Measurements from ENCODE around the gene DELE1. TPM values are rescaled to one million over a fixed set of nuclear protein-coding genes. Genes with fewer than 3 reads are reported as not detected.

Gene DELE1
- total and polyA plus RNA-seq, 4 donors, result 23.2 to 49.0 (median 40.3) TPM

DNA sequence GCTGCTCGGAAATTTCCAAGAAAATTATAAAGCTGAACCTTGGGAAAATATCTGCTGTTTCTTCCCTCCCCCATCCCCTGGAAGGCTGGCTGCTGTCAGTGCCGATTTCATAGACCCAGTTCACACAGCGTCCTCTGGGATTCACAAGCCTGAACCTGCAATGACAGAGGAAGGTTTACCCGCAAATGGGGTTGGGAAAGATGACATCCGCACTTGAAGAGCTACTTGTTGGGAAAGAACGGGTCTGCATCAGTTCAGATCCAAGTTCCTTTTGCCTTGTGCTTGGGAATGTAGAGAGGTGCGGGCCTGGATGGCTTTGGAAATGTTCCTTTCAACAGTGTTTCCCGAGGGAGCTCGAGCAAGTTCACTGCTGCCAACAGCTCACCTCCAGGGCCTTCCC lies 20.4 kb downstream of the DELE1 start:
- Histone ChIP-seq H3K27ac (ENCODE audit: low read depth in 1 of 2, low read length in 2 of 2) (no peak overlapping the region), H3K36me3 (ENCODE audit: control insufficient read depth in 4 of 4, insufficient read depth in 3 of 4, low read depth in 1 of 4, low read length in 3 of 4) (peaks cover 0 to 6% (median 3%) of the 10 kb centered on the region in 4 donors), H3K9me3 (ENCODE audit: control insufficient read depth in 4 of 4, low read length in 3 of 4) (no peaks in the 10 kb centered on the region), H3K9ac (ENCODE audit: low read depth in 1 of 2, low read length in 2 of 2) (no peak overlapping the region), H3K4me1 (ENCODE audit: control insufficient read depth in 4 of 4, insufficient read depth in 4 of 4, low read length in 3 of 4) (peaks cover 3 to 17% (median 8%) of the 10 kb centered on the region in 4 donors), H3K4me3 (ENCODE audit: low read depth in 1 of 3, low read length in 3 of 3) (no peak overlapping the region), H3K27me3 (ENCODE audit: control insufficient read depth in 4 of 4, insufficient read depth in 4 of 4, low read length in 3 of 4) (no peaks in the 10 kb centered on the region)
- TF ChIP-seq GABPA (IDR thresholded peaks at IDR 0.05 in 1 of 2, conservative IDR thresholded peaks at IDR 0.05 in 1 of 2) (no peak), SP1 (IDR thresholded peaks at IDR 0.05) (no peak), HNF4G (IDR thresholded peaks at IDR 0.05) (no peak), FOXA2 (IDR thresholded peaks at IDR 0.05) (no peak)
- TF ChIP-seq, protein P1, sequence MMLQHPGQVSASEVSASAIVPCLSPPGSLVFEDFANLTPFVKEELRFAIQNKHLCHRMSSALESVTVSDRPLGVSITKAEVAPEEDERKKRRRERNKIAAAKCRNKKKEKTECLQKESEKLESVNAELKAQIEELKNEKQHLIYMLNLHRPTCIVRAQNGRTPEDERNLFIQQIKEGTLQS (IDR thresholded peaks at IDR 0.05), result no peak
- no peak for DNase-seq (ENCODE audit: low spot score)
- WGBS, result 86% methylated on average over 9 of the region's 9 CpGs

DNA sequence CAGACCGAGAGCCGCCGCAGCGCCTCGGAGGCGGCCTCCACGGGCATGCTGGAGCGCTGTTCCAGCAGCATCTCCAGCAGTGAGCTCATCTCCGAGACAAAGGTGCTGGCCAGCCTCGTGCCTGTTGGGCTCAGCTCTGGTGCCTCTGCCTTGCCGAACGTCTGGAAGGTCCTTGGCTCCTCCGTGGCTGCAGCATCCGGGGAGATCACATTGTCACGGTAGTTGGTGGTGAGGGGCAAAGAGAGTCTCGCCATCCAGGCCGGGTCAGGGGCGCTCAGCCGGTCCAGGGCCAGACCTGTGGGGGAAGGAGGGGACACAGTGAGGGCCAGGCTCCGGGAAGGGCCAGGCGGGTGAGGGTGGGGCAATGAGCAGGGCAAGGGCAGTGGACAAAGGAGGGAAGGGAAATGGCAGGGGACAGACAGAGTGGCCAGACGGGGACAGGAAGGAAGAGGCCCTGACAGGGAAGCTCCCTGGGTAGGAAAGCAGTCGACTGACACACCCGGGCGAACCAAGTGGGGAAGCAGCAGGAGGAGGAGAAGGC lies 21.9 kb downstream of the DELE1 start:
- H3K9ac ChIP-seq (ENCODE audit: low read depth in 1 of 2, low read length in 2 of 2), result no peak overlapping the region
- 45% methylated on average over 25 of the region's 25 CpGs for WGBS
- no peak overlapping the region for H3K27ac ChIP-seq (ENCODE audit: low read depth in 1 of 2, low read length in 2 of 2)

GRCh38 chr5:141947316-141947715 lies 23.6 kb downstream of the DELE1 start:
- DNase-seq (ENCODE audit: low spot score), result no peak
- peaks cover 0 to 5% (median 4%) of the 10 kb centered on the region in 4 donors for H3K4me1 ChIP-seq (ENCODE audit: control insufficient read depth in 4 of 4, insufficient read depth in 4 of 4, low read length in 3 of 4)
- no peaks in the 10 kb centered on the region for H3K36me3 ChIP-seq (ENCODE audit: control insufficient read depth in 4 of 4, insufficient read depth in 3 of 4, low read depth in 1 of 4, low read length in 3 of 4)
- H3K4me3 ChIP-seq (ENCODE audit: low read depth in 1 of 3, low read length in 3 of 3), result no peak overlapping the region
- TF ChIP-seq RXRA (IDR thresholded peaks at IDR 0.05) (no peak), HNF4G (IDR thresholded peaks at IDR 0.05) (no peak), YY1 (IDR thresholded peaks at IDR 0.05) (no peak), GABPA (IDR thresholded peaks at IDR 0.05 in 1 of 2, conservative IDR thresholded peaks at IDR 0.05 in 1 of 2) (no peak), TAF1 (conservative IDR thresholded peaks at IDR 0.05) (no peak), HNF4A (conservative IDR thresholded peaks at IDR 0.05) (no peak), NR2F2 (IDR thresholded peaks at IDR 0.05) (peak; percentile 88)
- TF ChIP-seq, protein P2, sequence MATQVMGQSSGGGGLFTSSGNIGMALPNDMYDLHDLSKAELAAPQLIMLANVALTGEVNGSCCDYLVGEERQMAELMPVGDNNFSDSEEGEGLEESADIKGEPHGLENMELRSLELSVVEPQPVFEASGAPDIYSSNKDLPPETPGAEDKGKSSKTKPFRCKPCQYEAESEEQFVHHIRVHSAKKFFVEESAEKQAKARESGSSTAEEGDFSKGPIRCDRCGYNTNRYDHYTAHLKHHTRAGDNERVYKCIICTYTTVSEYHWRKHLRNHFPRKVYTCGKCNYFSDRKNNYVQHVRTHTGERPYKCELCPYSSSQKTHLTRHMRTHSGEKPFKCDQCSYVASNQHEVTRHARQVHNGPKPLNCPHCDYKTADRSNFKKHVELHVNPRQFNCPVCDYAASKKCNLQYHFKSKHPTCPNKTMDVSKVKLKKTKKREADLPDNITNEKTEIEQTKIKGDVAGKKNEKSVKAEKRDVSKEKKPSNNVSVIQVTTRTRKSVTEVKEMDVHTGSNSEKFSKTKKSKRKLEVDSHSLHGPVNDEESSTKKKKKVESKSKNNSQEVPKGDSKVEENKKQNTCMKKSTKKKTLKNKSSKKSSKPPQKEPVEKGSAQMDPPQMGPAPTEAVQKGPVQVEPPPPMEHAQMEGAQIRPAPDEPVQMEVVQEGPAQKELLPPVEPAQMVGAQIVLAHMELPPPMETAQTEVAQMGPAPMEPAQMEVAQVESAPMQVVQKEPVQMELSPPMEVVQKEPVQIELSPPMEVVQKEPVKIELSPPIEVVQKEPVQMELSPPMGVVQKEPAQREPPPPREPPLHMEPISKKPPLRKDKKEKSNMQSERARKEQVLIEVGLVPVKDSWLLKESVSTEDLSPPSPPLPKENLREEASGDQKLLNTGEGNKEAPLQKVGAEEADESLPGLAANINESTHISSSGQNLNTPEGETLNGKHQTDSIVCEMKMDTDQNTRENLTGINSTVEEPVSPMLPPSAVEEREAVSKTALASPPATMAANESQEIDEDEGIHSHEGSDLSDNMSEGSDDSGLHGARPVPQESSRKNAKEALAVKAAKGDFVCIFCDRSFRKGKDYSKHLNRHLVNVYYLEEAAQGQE (IDR thresholded peaks at IDR 0.05), result no peak
- TF ChIP-seq, protein P3, sequence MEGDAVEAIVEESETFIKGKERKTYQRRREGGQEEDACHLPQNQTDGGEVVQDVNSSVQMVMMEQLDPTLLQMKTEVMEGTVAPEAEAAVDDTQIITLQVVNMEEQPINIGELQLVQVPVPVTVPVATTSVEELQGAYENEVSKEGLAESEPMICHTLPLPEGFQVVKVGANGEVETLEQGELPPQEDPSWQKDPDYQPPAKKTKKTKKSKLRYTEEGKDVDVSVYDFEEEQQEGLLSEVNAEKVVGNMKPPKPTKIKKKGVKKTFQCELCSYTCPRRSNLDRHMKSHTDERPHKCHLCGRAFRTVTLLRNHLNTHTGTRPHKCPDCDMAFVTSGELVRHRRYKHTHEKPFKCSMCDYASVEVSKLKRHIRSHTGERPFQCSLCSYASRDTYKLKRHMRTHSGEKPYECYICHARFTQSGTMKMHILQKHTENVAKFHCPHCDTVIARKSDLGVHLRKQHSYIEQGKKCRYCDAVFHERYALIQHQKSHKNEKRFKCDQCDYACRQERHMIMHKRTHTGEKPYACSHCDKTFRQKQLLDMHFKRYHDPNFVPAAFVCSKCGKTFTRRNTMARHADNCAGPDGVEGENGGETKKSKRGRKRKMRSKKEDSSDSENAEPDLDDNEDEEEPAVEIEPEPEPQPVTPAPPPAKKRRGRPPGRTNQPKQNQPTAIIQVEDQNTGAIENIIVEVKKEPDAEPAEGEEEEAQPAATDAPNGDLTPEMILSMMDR (IDR thresholded peaks at IDR 0.05; ENCODE audit: low read depth, low read length, missing input control), result no peak
- no peaks in the 10 kb centered on the region for H3K9me3 ChIP-seq (ENCODE audit: control insufficient read depth in 4 of 4, low read length in 3 of 4)
- no peaks in the 10 kb centered on the region for H3K27me3 ChIP-seq (ENCODE audit: control insufficient read depth in 4 of 4, insufficient read depth in 4 of 4, low read length in 3 of 4)
- no peak overlapping the region for H3K27ac ChIP-seq (ENCODE audit: low read depth in 1 of 2, low read length in 2 of 2)
- no peak overlapping the region for H3K9ac ChIP-seq (ENCODE audit: low read depth in 1 of 2, low read length in 2 of 2)
- WGBS, result 82% methylated on average over 4 of the region's 4 CpGs

More for the DNA sequence above, 21.9 kb downstream of the DELE1 start:
- DNase-seq (ENCODE audit: low spot score), result no peak
- Histone ChIP-seq H3K4me3 (ENCODE audit: low read depth in 1 of 3, low read length in 3 of 3) (no peak overlapping the region), H3K9me3 (ENCODE audit: control insufficient read depth in 4 of 4, low read length in 3 of 4) (no peaks in the 10 kb centered on the region), H3K27me3 (ENCODE audit: control insufficient read depth in 4 of 4, insufficient read depth in 4 of 4, low read length in 3 of 4) (no peaks in the 10 kb centered on the region), H3K4me1 (ENCODE audit: control insufficient read depth in 4 of 4, insufficient read depth in 4 of 4, low read length in 3 of 4) (peaks cover 3 to 17% (median 8%) of the 10 kb centered on the region in 4 donors), H3K36me3 (ENCODE audit: control insufficient read depth in 4 of 4, insufficient read depth in 3 of 4, low read depth in 1 of 4, low read length in 3 of 4) (no peaks in the 10 kb centered on the region)
- TF ChIP-seq MAX (IDR thresholded peaks at IDR 0.05) (peak; percentile 50), HNF4A (conservative IDR thresholded peaks at IDR 0.05) (no peak), NR2F2 (IDR thresholded peaks at IDR 0.05) (peak; percentile 37)

Data from liver (tissue), 9 donors.